Measurements from ENCODE around the gene PRDM5. TPM values are rescaled to one million over a fixed set of nuclear protein-coding genes. Genes with fewer than 3 reads are reported as not detected.

The PRDM5 gene
- total and polyA plus RNA-seq, 2 of the 13 experiments (the other 11 are each of a cell fraction or from before 2014, with no cell fraction given): not detected

DNA sequence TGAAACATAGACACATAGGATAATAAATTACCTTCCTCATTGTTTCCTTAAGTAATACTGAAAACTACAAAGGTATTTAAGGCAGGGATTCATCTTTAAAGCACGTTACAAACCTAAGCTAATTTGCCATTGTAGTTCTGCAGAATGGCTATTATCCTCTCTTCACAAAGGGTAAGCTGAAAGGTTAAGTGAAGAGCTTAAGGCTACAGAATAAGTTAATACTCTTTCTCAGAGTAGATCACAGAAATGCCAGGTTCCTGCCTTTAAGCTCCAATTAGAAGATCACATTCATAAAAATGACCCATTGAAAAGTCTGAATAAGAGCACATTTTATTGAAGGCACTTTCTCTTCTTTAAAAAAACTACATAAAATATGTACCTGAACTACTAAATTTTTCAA lies 42.1 kb upstream of the PRDM5 start (continued):
- TF ChIP-seq, protein P1, sequence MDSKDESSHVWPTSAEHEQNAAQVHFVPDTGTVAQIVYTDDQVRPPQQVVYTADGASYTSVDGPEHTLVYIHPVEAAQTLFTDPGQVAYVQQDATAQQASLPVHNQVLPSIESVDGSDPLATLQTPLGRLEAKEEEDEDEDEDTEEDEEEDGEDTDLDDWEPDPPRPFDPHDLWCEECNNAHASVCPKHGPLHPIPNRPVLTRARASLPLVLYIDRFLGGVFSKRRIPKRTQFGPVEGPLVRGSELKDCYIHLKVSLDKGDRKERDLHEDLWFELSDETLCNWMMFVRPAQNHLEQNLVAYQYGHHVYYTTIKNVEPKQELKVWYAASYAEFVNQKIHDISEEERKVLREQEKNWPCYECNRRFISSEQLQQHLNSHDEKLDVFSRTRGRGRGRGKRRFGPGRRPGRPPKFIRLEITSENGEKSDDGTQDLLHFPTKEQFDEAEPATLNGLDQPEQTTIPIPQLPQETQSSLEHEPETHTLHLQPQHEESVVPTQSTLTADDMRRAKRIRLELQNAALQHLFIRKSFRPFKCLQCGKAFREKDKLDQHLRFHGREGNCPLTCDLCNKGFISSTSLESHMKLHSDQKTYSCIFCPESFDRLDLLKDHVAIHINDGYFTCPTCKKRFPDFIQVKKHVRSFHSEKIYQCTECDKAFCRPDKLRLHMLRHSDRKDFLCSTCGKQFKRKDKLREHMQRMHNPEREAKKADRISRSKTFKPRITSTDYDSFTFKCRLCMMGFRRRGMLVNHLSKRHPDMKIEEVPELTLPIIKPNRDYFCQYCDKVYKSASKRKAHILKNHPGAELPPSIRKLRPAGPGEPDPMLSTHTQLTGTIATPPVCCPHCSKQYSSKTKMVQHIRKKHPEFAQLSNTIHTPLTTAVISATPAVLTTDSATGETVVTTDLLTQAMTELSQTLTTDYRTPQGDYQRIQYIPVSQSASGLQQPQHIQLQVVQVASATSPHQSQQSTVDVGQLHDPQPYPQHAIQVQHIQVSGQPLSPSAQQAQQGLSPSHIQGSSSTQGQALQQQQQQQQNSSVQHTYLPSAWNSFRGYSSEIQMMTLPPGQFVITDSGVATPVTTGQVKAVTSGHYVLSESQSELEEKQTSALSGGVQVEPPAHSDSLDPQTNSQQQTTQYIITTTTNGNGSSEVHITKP (CRISPR knock-in tag; IDR thresholded peaks at IDR 0.05; ENCODE audit: low read depth): no peak
- TF ChIP-seq, protein P2, sequence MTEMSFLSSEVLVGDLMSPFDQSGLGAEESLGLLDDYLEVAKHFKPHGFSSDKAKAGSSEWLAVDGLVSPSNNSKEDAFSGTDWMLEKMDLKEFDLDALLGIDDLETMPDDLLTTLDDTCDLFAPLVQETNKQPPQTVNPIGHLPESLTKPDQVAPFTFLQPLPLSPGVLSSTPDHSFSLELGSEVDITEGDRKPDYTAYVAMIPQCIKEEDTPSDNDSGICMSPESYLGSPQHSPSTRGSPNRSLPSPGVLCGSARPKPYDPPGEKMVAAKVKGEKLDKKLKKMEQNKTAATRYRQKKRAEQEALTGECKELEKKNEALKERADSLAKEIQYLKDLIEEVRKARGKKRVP (CRISPR knock-in tag; IDR thresholded peaks at IDR 0.05): no peak
- TF ChIP-seq, protein P3, sequence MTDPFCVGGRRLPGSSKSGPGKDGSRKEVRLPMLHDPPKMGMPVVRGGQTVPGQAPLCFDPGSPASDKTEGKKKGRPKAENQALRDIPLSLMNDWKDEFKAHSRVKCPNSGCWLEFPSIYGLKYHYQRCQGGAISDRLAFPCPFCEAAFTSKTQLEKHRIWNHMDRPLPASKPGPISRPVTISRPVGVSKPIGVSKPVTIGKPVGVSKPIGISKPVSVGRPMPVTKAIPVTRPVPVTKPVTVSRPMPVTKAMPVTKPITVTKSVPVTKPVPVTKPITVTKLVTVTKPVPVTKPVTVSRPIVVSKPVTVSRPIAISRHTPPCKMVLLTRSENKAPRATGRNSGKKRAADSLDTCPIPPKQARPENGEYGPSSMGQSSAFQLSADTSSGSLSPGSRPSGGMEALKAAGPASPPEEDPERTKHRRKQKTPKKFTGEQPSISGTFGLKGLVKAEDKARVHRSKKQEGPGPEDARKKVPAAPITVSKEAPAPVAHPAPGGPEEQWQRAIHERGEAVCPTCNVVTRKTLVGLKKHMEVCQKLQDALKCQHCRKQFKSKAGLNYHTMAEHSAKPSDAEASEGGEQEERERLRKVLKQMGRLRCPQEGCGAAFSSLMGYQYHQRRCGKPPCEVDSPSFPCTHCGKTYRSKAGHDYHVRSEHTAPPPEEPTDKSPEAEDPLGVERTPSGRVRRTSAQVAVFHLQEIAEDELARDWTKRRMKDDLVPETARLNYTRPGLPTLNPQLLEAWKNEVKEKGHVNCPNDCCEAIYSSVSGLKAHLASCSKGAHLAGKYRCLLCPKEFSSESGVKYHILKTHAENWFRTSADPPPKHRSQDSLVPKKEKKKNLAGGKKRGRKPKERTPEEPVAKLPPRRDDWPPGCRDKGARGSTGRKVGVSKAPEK (CRISPR knock-in tag; IDR thresholded peaks at IDR 0.05; ENCODE audit: borderline replicate concordance): no peak
- no peak for TF ChIP-seq GATAD1 (CRISPR knock-in tag; IDR thresholded peaks at IDR 0.05)
- TF ChIP-seq, protein P4, sequence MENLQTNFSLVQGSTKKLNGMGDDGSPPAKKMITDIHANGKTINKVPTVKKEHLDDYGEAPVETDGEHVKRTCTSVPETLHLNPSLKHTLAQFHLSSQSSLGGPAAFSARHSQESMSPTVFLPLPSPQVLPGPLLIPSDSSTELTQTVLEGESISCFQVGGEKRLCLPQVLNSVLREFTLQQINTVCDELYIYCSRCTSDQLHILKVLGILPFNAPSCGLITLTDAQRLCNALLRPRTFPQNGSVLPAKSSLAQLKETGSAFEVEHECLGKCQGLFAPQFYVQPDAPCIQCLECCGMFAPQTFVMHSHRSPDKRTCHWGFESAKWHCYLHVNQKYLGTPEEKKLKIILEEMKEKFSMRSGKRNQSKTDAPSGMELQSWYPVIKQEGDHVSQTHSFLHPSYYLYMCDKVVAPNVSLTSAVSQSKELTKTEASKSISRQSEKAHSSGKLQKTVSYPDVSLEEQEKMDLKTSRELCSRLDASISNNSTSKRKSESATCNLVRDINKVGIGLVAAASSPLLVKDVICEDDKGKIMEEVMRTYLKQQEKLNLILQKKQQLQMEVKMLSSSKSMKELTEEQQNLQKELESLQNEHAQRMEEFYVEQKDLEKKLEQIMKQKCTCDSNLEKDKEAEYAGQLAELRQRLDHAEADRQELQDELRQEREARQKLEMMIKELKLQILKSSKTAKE (CRISPR knock-in tag; IDR thresholded peaks at IDR 0.05; ENCODE audit: borderline replicate concordance): no peak
